ENCODE measurements around the gene IGF1R. TPM values are rescaled to one million over a fixed set of nuclear protein-coding genes. Genes with fewer than 3 reads are reported as not detected.

IGF1R gene
- total and polyA plus RNA-seq, 3 experiments from 2014 or later, result 2.1 to 11.3 (median 10.9) TPM

DNA sequence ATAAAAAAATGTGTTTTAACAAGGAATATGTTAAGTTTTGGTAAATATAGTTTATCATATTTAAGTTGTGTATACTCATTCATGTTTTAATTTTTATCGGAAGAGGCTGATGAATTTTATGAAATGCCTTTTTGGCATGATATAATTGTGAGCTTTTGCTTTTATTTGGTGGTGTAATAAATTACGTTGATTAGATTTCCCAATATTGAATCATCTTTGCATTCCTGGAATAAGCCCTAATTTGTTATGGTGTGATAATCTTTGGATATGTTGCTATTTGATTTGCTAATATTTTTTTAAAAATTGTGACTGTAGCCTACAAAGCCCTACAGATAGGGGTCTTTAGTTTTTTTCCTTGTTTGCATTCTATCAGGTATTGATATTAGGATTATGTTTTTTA is 107.4 kb downstream of the IGF1R start:
- H3K9me3 ChIP-seq (ENCODE audit: low read length), result no peaks in the 10 kb centered on the region
- no peak overlapping the region for H3K4me3 Mint-ChIP-seq
- H3K36me3 ChIP-seq (ENCODE audit: insufficient read depth, low read length), result no peaks in the 10 kb centered on the region
- peaks cover 0 to 4% (median 0%) of the 10 kb centered on the region in 3 donors for H3K36me3 Mint-ChIP-seq
- no peak overlapping the region for H3K4me3 ChIP-seq (ENCODE audit: low read length)
- H3K4me1 Mint-ChIP-seq, result peaks cover 0 to 2% (median under 1%) of the 10 kb centered on the region in 3 donors
- no peak overlapping the region for H3K27ac Mint-ChIP-seq
- POLR2A ChIA-PET, result no interaction called here
- H3K27me3 Mint-ChIP-seq, result peaks cover 0 to 10% of the 10 kb centered on the region in 2 donors
- no peak overlapping the region for H3K27ac ChIP-seq (ENCODE audit: low read depth, low read length)
- CTCF ChIA-PET, result no interaction called here
- no peak for DNase-seq
- H3K9me3 Mint-ChIP-seq, result no peaks in the 10 kb centered on the region
- H3K4me1 ChIP-seq (ENCODE audit: insufficient read depth, low read length), result no peaks in the 10 kb centered on the region
- no peaks in the 10 kb centered on the region for H3K27me3 ChIP-seq (ENCODE audit: insufficient read depth, low read length, poor library complexity, severe bottlenecking)

DNA sequence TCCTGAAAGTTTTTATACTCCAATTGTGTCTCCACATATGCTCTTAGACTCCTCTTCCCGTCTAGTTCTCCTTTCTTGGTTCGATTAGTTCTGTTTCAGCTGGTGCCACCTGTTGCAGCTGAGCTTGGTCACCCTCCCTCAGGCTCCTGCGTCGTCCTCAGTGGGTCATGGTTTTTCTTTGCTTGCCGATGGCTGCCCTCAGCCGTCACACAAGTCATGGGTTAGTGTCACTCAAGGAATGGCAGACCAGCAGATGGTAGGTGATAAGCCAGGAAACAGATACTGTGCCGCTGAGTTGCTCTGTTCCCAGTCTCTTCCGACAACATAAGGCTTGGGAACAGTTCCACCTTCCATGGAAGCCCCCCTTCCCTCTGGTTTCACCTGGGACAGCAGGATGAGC is 109.9 kb downstream of the IGF1R start:
- Histone ChIP-seq H3K4me3 (ENCODE audit: low read length) (no peak overlapping the region), H3K9me3 (ENCODE audit: low read length) (no peaks in the 10 kb centered on the region), H3K4me1 (ENCODE audit: insufficient read depth, low read length) (no peaks in the 10 kb centered on the region), H3K36me3 (ENCODE audit: insufficient read depth, low read length) (no peaks in the 10 kb centered on the region), H3K27me3 (ENCODE audit: insufficient read depth, low read length, poor library complexity, severe bottlenecking) (no peaks in the 10 kb centered on the region), H3K27ac (ENCODE audit: low read depth, low read length) (no peak overlapping the region)
- POLR2A ChIA-PET, result no interaction called here
- Mint-ChIP-seq H3K36me3 (peaks cover 0 to 4% (median 0%) of the 10 kb centered on the region in 3 donors), H3K9me3 (no peaks in the 10 kb centered on the region), H3K4me3 (no peak overlapping the region), H3K27ac (no peak overlapping the region), H3K27me3 (peaks cover 1 to 15% of the 10 kb centered on the region in 2 donors), H3K4me1 (peaks cover 0 to 2% (median 2%) of the 10 kb centered on the region in 3 donors)
- no peak for DNase-seq
- CTCF ChIA-PET, result no interaction called here

DNA sequence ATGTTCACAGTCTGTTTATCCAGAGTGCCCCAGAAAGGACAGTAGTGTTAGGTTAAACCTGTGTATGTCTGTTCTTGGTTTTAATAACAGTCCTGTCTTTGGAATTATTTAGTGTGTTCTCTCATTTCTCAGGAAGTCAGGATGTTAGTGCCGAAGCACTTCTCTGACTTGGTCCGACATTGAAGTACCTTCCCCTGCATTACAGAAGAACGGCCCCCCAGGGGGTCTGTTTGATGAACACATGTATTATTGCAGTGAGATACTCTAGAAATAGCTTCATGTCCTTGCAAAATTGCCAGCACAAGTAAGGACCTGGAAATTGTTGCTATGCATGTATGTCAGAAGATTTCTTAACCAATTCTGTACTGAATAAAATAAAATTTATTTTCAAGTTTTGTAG is 110.9 kb downstream of the IGF1R start:
- no peaks in the 10 kb centered on the region for H3K4me1 ChIP-seq (ENCODE audit: insufficient read depth, low read length)
- no peak overlapping the region for H3K27ac ChIP-seq (ENCODE audit: low read depth, low read length)
- no peaks in the 10 kb centered on the region for H3K36me3 ChIP-seq (ENCODE audit: insufficient read depth, low read length)
- peaks cover 0 to 4% (median 0%) of the 10 kb centered on the region in 3 donors for H3K36me3 Mint-ChIP-seq
- POLR2A ChIA-PET, result no interaction called here
- CTCF ChIA-PET, result no interaction called here
- H3K9me3 ChIP-seq (ENCODE audit: low read length), result no peaks in the 10 kb centered on the region
- H3K27me3 ChIP-seq (ENCODE audit: insufficient read depth, low read length, poor library complexity, severe bottlenecking), result no peaks in the 10 kb centered on the region
- peaks cover 1 to 15% of the 10 kb centered on the region in 2 donors for H3K27me3 Mint-ChIP-seq
- DNase-seq, result no peak
- H3K4me3 ChIP-seq (ENCODE audit: low read length), result no peak overlapping the region
- H3K4me1 Mint-ChIP-seq, result peaks cover 0 to 2% (median 0%) of the 10 kb centered on the region in 3 donors
- H3K9me3 Mint-ChIP-seq, result no peaks in the 10 kb centered on the region
- peak overlapping the region in 1 of 8 donors; percentile 41 for H3K27ac Mint-ChIP-seq
- H3K4me3 Mint-ChIP-seq, result no peak overlapping the region

DNA sequence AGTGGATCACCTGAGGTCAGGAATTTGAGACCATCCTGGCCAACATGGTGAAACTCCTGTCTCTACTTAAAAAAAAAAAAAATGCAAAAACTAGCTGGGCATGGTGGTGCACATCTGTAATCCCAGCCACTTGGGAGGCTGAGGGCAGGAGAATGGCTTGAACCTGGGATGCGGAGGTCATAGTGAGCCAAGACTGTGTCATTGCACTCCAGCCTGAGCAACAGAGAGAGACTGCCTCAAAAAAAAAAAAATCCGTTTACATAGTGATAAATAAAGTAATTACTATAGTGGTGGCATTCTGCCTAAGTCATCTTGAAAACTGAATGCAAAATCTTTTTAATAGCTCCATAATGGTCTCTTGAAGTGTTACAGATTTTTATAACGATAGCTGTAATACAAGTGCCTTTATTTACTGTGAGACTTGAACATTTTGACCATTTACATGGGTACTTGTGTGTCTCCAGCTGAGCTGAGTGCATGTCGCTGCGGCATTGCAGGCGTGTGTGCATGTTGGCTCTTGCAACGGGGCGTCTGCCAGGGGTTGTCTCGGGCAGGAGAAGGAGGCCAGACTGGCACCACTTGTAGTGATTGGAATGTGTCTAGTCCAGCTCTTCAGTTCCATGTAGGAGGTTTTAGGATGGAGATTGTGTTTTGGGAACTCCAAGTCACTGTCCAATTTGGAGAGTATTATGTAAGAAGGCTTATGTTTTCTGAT is 111.9 kb downstream of the IGF1R start:
- ChIA-PET POLR2A (no interaction called here), CTCF (interaction anchor here (0.6 to 1.1 kb wide), 2 partner anchors 19 to 439 kb away, joined by 3 to 5 read pairs; no protein-coding TSS in a partner anchor)
- no peaks in the 10 kb centered on the region for H3K9me3 ChIP-seq (ENCODE audit: low read length)
- Mint-ChIP-seq H3K36me3 (peaks cover 0 to 4% (median 0%) of the 10 kb centered on the region in 3 donors), H3K9me3 (no peaks in the 10 kb centered on the region), H3K4me1 (peaks cover 0 to 2% (median 0%) of the 10 kb centered on the region in 3 donors), H3K27me3 (peaks cover 1 to 15% of the 10 kb centered on the region in 2 donors), H3K4me3 (no peak overlapping the region), H3K27ac (no peak overlapping the region)
- H3K27me3 ChIP-seq (ENCODE audit: insufficient read depth, low read length, poor library complexity, severe bottlenecking), result no peaks in the 10 kb centered on the region
- no peaks in the 10 kb centered on the region for H3K4me1 ChIP-seq (ENCODE audit: insufficient read depth, low read length)
- no peak overlapping the region for H3K27ac ChIP-seq (ENCODE audit: low read depth, low read length)
- H3K4me3 ChIP-seq (ENCODE audit: low read length), result no peak overlapping the region
- H3K36me3 ChIP-seq (ENCODE audit: insufficient read depth, low read length), result no peaks in the 10 kb centered on the region
- no peak for DNase-seq

DNA sequence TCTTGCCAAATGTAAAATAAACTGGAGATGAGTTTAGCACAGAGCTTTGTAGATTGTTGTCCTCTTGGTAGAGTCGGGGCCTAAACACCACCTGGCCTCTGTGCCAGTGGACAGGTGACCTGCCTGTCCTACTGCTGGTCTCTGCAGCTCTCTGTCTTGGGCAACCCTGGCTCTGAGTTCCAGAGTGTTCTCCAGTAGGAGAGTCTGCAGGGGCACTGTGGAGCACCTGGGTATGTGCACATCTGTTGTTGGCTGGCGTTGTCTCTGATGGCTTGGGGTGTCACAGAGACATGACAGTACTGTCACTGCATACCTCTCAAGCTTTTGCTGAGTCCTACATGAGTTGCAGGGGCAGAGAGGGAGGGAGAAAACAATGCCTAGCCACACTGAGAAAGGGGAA is 112.6 kb downstream of the IGF1R start:
- Mint-ChIP-seq H3K4me3 (no peak overlapping the region), H3K36me3 (peaks cover 0 to 4% (median 0%) of the 10 kb centered on the region in 3 donors), H3K4me1 (peaks cover 0 to 2% (median 0%) of the 10 kb centered on the region in 3 donors), H3K27ac (peak overlapping the region in 2 of 8 donors; percentile 36 to 59), H3K27me3 (peaks cover 1 to 15% of the 10 kb centered on the region in 2 donors), H3K9me3 (no peaks in the 10 kb centered on the region)
- ChIA-PET CTCF (interaction anchor here (0.6 to 1.1 kb wide), 2 partner anchors 18 to 440 kb away, joined by 3 to 5 read pairs; no protein-coding TSS in a partner anchor), POLR2A (no interaction called here)
- H3K36me3 ChIP-seq (ENCODE audit: insufficient read depth, low read length), result no peaks in the 10 kb centered on the region
- no peak for DNase-seq
- no peaks in the 10 kb centered on the region for H3K4me1 ChIP-seq (ENCODE audit: insufficient read depth, low read length)
- H3K27me3 ChIP-seq (ENCODE audit: insufficient read depth, low read length, poor library complexity, severe bottlenecking), result no peaks in the 10 kb centered on the region
- no peak overlapping the region for H3K4me3 ChIP-seq (ENCODE audit: low read length)
- H3K27ac ChIP-seq (ENCODE audit: low read depth, low read length), result no peak overlapping the region
- H3K9me3 ChIP-seq (ENCODE audit: low read length), result no peaks in the 10 kb centered on the region

DNA sequence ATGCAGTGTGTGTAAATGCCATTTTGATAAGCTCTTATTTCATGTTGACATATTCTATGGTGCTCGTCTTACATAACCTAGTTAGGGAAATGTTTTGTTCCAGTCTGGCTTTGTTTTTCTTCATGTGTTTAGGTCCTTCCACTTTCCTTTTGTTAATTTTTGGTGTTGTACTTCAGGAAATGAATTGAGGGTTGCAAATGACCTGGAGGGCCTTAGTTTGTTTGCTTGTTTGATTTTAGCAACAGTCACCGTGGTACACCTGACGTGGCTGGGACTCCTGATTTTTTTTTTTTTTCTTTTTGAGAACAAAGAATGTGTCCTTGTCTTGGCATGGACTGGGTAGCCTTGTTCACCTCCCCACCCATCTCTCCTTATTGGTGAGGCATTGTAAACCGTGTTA is 114.8 kb downstream of the IGF1R start:
- no peaks in the 10 kb centered on the region for H3K27me3 ChIP-seq (ENCODE audit: insufficient read depth, low read length, poor library complexity, severe bottlenecking)
- no peaks in the 10 kb centered on the region for H3K9me3 ChIP-seq (ENCODE audit: low read length)
- POLR2A ChIA-PET, result no interaction called here
- CTCF ChIA-PET, result no interaction called here
- no peak overlapping the region for H3K27ac Mint-ChIP-seq
- H3K4me1 ChIP-seq (ENCODE audit: insufficient read depth, low read length), result no peaks in the 10 kb centered on the region
- no peaks in the 10 kb centered on the region for H3K36me3 Mint-ChIP-seq
- H3K9me3 Mint-ChIP-seq, result no peaks in the 10 kb centered on the region
- no peaks in the 10 kb centered on the region for H3K36me3 ChIP-seq (ENCODE audit: insufficient read depth, low read length)
- H3K27me3 Mint-ChIP-seq, result peaks cover 1 to 22% of the 10 kb centered on the region in 2 donors
- no peak for DNase-seq
- no peak overlapping the region for H3K4me3 ChIP-seq (ENCODE audit: low read length)
- H3K4me1 Mint-ChIP-seq, result peaks cover 0 to 2% (median 0%) of the 10 kb centered on the region in 3 donors
- no peak overlapping the region for H3K27ac ChIP-seq (ENCODE audit: low read depth, low read length)
- H3K4me3 Mint-ChIP-seq, result no peak overlapping the region

DNA sequence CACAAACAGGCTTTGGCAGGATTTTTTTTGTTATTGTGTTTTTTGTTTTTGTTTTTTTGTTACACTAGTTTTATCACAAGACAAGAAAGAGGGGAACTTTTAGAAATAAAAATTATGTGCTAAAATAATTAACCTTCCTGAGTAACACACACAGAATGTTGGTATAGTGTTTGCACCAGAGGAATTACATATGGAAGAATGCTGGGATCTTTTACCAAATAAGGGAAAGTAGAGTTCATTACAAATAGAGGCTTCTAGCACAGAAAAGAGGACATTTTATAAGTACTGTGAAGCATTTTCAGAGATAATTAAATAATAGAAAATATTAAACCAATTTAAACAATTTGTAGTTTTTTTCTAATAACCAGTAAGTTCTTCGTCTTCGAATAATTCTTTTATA is 116.0 kb downstream of the IGF1R start:
- Histone ChIP-seq H3K27me3 (ENCODE audit: insufficient read depth, low read length, poor library complexity, severe bottlenecking) (no peaks in the 10 kb centered on the region), H3K27ac (ENCODE audit: low read depth, low read length) (no peak overlapping the region), H3K9me3 (ENCODE audit: low read length) (no peaks in the 10 kb centered on the region), H3K4me1 (ENCODE audit: insufficient read depth, low read length) (no peaks in the 10 kb centered on the region), H3K4me3 (ENCODE audit: low read length) (no peak overlapping the region), H3K36me3 (ENCODE audit: insufficient read depth, low read length) (no peaks in the 10 kb centered on the region)
- no peak for DNase-seq
- peaks cover 1 to 22% of the 10 kb centered on the region in 2 donors for H3K27me3 Mint-ChIP-seq
- H3K9me3 Mint-ChIP-seq, result no peaks in the 10 kb centered on the region
- no peak overlapping the region for H3K4me3 Mint-ChIP-seq
- ChIA-PET CTCF (no interaction called here), POLR2A (no interaction called here)
- peaks cover 0 to 2% (median 0%) of the 10 kb centered on the region in 3 donors for H3K4me1 Mint-ChIP-seq
- H3K36me3 Mint-ChIP-seq, result no peaks in the 10 kb centered on the region
- H3K27ac Mint-ChIP-seq, result no peak overlapping the region

DNA sequence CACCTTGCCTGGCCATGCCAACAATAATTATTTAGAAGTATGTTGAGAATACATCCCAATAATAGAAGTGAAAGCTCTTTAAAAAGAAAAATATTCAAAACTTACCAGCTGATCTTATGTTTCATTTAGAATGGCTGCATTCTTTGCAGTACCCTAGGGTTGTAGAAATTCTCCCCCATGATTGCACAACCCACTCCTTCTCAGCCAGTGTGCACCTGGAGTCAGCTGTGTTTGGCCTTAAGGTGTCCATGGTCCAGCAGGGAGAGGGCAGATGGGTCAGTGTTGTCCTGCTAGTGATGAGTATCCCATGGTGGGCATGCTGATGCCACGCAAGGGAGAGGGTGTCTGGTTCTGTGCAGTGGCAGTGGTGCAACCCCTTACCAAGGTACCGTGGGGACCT is 117.3 kb downstream of the IGF1R start:
- Mint-ChIP-seq H3K4me3 (no peak overlapping the region), H3K36me3 (no peaks in the 10 kb centered on the region), H3K27me3 (peaks cover 3 to 20% of the 10 kb centered on the region in 2 donors), H3K27ac (no peak overlapping the region), H3K4me1 (peaks cover 0 to 2% (median 0%) of the 10 kb centered on the region in 3 donors), H3K9me3 (no peaks in the 10 kb centered on the region)
- no peak for DNase-seq
- H3K36me3 ChIP-seq (ENCODE audit: insufficient read depth, low read length), result no peaks in the 10 kb centered on the region
- no peak overlapping the region for H3K4me3 ChIP-seq (ENCODE audit: low read length)
- no peaks in the 10 kb centered on the region for H3K27me3 ChIP-seq (ENCODE audit: insufficient read depth, low read length, poor library complexity, severe bottlenecking)
- ChIA-PET POLR2A (no interaction called here), CTCF (no interaction called here)
- no peaks in the 10 kb centered on the region for H3K4me1 ChIP-seq (ENCODE audit: insufficient read depth, low read length)
- H3K27ac ChIP-seq (ENCODE audit: low read depth, low read length), result no peak overlapping the region
- no peaks in the 10 kb centered on the region for H3K9me3 ChIP-seq (ENCODE audit: low read length)

All from CD8-positive, alpha-beta memory T cell (primary cell).